Endothelial cell of umbilical vein (primary cell): ENCODE results near the gene LAP3. TPM values are rescaled to one million over a fixed set of nuclear protein-coding genes. Genes with fewer than 3 reads are reported as not detected.

Experiments
- Bru-seq: library from RNA; stranded (reverse); fragments of 400-500 nt; gene quantifications from one replicate; lab custom pipeline; 2021; lab: Mats Ljungman, UMichigan
- BruChase-seq, 2 experiments: library from RNA; stranded (reverse); fragments of 400-500 nt; gene quantifications; one replicate each; lab custom pipeline; 2021; lab: Mats Ljungman, UMichigan
- BruUV-seq: library from RNA; stranded (reverse); fragments of 400-500 nt; replicated peaks from 2 replicates; lab custom pipeline; 2021; lab: Mats Ljungman, UMichigan
- CTCF ChIA-PET: fragments of 300-600, 350-600 bp; sonication (Branson Sonifier 250); formaldehyde crosslinking; loops from one replicate; lab custom pipeline; 2021; ENCODE audit warnings: antibody characterized with exemption, inconsistent platforms; lab: Charles Lee
- POLR2A ChIA-PET: fragments of 300-600, 350-600 bp; sonication (Branson Sonifier 250); formaldehyde crosslinking; loops from one replicate; lab custom pipeline; 2021; ENCODE audit warnings: antibody characterized with exemption, inconsistent platforms; lab: Charles Lee
- DNase-seq: peaks from one replicate; pipeline ENCODE4 v3.0.0-alpha.2; 2011; ENCODE audit warnings: low read depth, low spot score
- FAIRE-seq: peaks from 2 replicates; lab custom pipeline; 2011; peaks lifted over from hg19 to GRCh38; lab: Jason Lieb, UNC
- H2AFZ ChIP-seq: 2 replicates; pipeline ENCODE4 v1.6.0; 2012; ENCODE audit warnings: low read depth, low read length, control low read depth, inconsistent platforms
- H3K27ac ChIP-seq: 2 replicates; pipeline ENCODE4 v1.5.1; 2011; ENCODE audit warnings: low read depth, mild to moderate bottlenecking, control low read depth, low read length, moderate library complexity; ENCODE audit not compliant: insufficient read depth
- H3K27me3 ChIP-seq, 2 experiments: 2 replicates each; pipeline versions ENCODE4 v1.6.0 to v1.6.1; 2011; ENCODE audit warnings: low read length in 2 of 2, mixed read lengths in 1 of 2; ENCODE audit not compliant: control insufficient read depth in 2 of 2, insufficient read depth in 2 of 2
- H3K36me3 ChIP-seq, 2 experiments: 2 replicates in 1 of 2; 3 replicates in 1 of 2; pipeline ENCODE4 v1.5.1; 2011; ENCODE audit warnings: low read length in 2 of 2, mild to moderate bottlenecking in 1 of 2, moderate library complexity in 1 of 2; ENCODE audit not compliant: control insufficient read depth in 2 of 2, insufficient read depth in 2 of 2; ENCODE audit errors: extremely low read depth in 1 of 2
- H3K4me1 ChIP-seq: 3 replicates; pipeline ENCODE4 v1.5.1; 2011; ENCODE audit warnings: mild to moderate bottlenecking, low read length; ENCODE audit not compliant: control insufficient read depth, insufficient read depth; ENCODE audit errors: extremely low read depth
- H3K4me2 ChIP-seq: 2 replicates; pipeline ENCODE4 v1.6.1; 2011; ENCODE audit warnings: low read length, control low read depth, mixed read lengths; ENCODE audit not compliant: insufficient read depth
- H3K4me3 ChIP-seq, 3 experiments: fragments of 200-600 bp in 1 of 3; sonication (generic), shearing (Covaris generic) in 1 of 3; replicated peaks in 1 of 3; 2 replicates each; pipeline ENCODE4 v1.5.1; 2011 to 2016; ENCODE audit warnings: control low read depth in 3 of 3, low read length in 3 of 3, mild to moderate bottlenecking in 2 of 3, inconsistent platforms in 1 of 3, low read depth in 1 of 3, moderate library complexity in 1 of 3; ENCODE audit not compliant: insufficient read depth in 1 of 3
- H3K79me2 ChIP-seq: 2 replicates; pipeline ENCODE4 v1.6.0; 2012; ENCODE audit warnings: low read length, inconsistent platforms; ENCODE audit not compliant: control insufficient read depth, insufficient read depth
- H3K9ac ChIP-seq: replicated peaks from 2 replicates; pipeline ENCODE3; 2011; ENCODE audit warnings: low read length, control low read depth; ENCODE audit not compliant: insufficient read depth; ENCODE audit errors: extremely low read depth
- H3K9me1 ChIP-seq: replicated peaks from 3 replicates; pipeline ENCODE4 v1.6.0; 2011; ENCODE audit warnings: mild to moderate bottlenecking, low read length; ENCODE audit not compliant: control insufficient read depth, insufficient read depth; ENCODE audit errors: extremely low read depth
- H3K9me3 ChIP-seq: replicated peaks from 2 replicates; pipeline ENCODE4 v1.5.1; 2012; ENCODE audit warnings: low read length, inconsistent platforms; ENCODE audit not compliant: control insufficient read depth, insufficient read depth
- H4K20me1 ChIP-seq: replicated peaks from 2 replicates; pipeline ENCODE3; 2011; ENCODE audit warnings: mild to moderate bottlenecking, low read length; ENCODE audit not compliant: control insufficient read depth, insufficient read depth; ENCODE audit errors: extremely low read depth
- CTCF ChIP-seq, 2 donors: IDR thresholded peaks; 1 replicate in 1 of 2; 2 replicates in 1 of 2; pipeline ENCODE4 v1.5.1; 2011; ENCODE audit warnings: low read length in 2 of 2, mild to moderate bottlenecking in 2 of 2, moderate library complexity in 2 of 2, control low read depth in 1 of 2, inconsistent platforms in 1 of 2, low read depth in 1 of 2; ENCODE audit not compliant: insufficient read depth in 1 of 2; ENCODE audit errors: extremely low read depth in 1 of 2
- EZH2 ChIP-seq: IDR thresholded peaks from 2 replicates; pipeline ENCODE4 v1.6.1; 2012; ENCODE audit warnings: borderline replicate concordance, low read depth, mild to moderate bottlenecking, moderate library complexity, low read length, inconsistent platforms; ENCODE audit not compliant: severe bottlenecking
- GATA2 ChIP-seq: IDR thresholded peaks from 2 replicates; pipeline ENCODE4 v1.7.0; 2011; ENCODE audit warnings: low read depth, mild to moderate bottlenecking, moderate library complexity, mixed read lengths, low read length; ENCODE audit not compliant: insufficient read length, insufficient read depth
- JUN ChIP-seq: IDR thresholded peaks from 2 replicates; pipeline ENCODE4 v1.6.1; 2011; ENCODE audit warnings: borderline replicate concordance, low read depth; ENCODE audit not compliant: insufficient read length, insufficient read depth
- MAX ChIP-seq: IDR thresholded peaks from 2 replicates; pipeline ENCODE4 v1.6.1; 2011; ENCODE audit not compliant: insufficient read depth, insufficient read length
- MYC ChIP-seq: IDR thresholded peaks from one replicate; pipeline ENCODE4 v1.6.1; 2011; ENCODE audit warnings: mild to moderate bottlenecking, low read depth, low read length
- POLR2A ChIP-seq: IDR thresholded peaks from 2 replicates; pipeline ENCODE4 v1.6.1; 2012; ENCODE audit warnings: low read depth, mild to moderate bottlenecking, control low read depth, low read length
- POLR2AphosphoS5 ChIP-seq: IDR thresholded peaks from 2 replicates; pipeline ENCODE4 v1.6.1; 2012; ENCODE audit warnings: low read depth, mild to moderate bottlenecking, control low read depth, low read length, moderate library complexity; ENCODE audit not compliant: insufficient read depth
- dilution Hi-C: fragments of 300-500 bp; cut with MboI; formaldehyde crosslinking; loops from one replicate; pipeline ENCODE4 v1.15.0; 2019; ENCODE audit warnings: low sequenced_read_pairs; ENCODE audit not compliant: extremely low pct_ligation_motif_present
- intact Hi-C: fragments of 100-400 bp; cut with micrococcal nuclease; formaldehyde crosslinking; loops from one replicate; pipeline ENCODE4 v1.10.0; 2022
- long read RNA-seq: library from polyadenylated mRNA; stranded (forward); transcript quantifications from one replicate; pipeline ENCODE4 v2.0.0, GENCODE V29; 2021
- polyA minus RNA-seq, 3 experiments: library from RNA; depleted of rRNA, polyadenylated mRNA; stranded (reverse); fragments of >200 nt; gene quantifications; 1 replicate in 1 of 3; 2 replicates in 2 of 3; pipeline ENCODE4 v1.2.3, GENCODE V29; 2011
- polyA plus RNA-seq, 4 experiments: library from polyadenylated mRNA; depleted of rRNA in 3 of 4; stranded (reverse) in 3 of 4; unstranded in 1 of 4; fragments of >200 nt; gene quantifications; 2 replicates each; pipeline versions ENCODE4 v1.2.1 to v1.2.3, GENCODE V29; 2011 to 2012; ENCODE audit warnings: missing spikeins in 1 of 4
- total RNA-seq: library from RNA; stranded (reverse); gene quantifications from 2 replicates; pipeline ENCODE4 v1.2.3, GENCODE V29; 2021

The LAP3 gene
- total RNA-seq: 73.7 and 94.8 TPM in 2 replicates
- polyA plus RNA-seq: 69.2 and 82.4 TPM in 2 replicates
- polyA plus RNA-seq (2011; cell fraction: cytosol; rRNA removed): 97.5 and 104 TPM in 2 replicates
- 75.1 and 82.0 TPM in 2 replicates for polyA plus RNA-seq (2011; cell fraction: nucleus; rRNA removed)
- polyA plus RNA-seq (2012): 63.2 and 82.8 TPM in 2 replicates
- 70.0 and 90.0 TPM in 2 replicates for polyA minus RNA-seq
- polyA minus RNA-seq (2011; cell fraction: cytosol; rRNA and poly(A)+ RNA removed): 13.0 TPM
- 41.0 and 42.3 TPM in 2 replicates for polyA minus RNA-seq (2011; cell fraction: nucleus; rRNA and poly(A)+ RNA removed)
- percentile 83 among the genes with signal in this experiment for Bru-seq, nascent RNA
- BruChase-seq, experiment 1, labeled RNA remaining after a 6-hour chase: percentile 76 among the genes with signal in this experiment
- percentile 63 among the genes with signal in this experiment for BruChase-seq, experiment 2, labeled RNA remaining after a 2-hour chase
- long read RNA-seq, transcript LAP3-201 (13 exons, 2,213 nt): major isoform, 293 of 318 reads
- long read RNA-seq, partial matches to known transcripts: 19 of 318 reads
- long read RNA-seq, other reads (novel, unspliced or antisense): 6 of 318 reads

GRCh38 chr4:17576932-17577664, at the start of gene LAP3:
LAP3 (plus strand) TSS chr4:17577198; CDS start chr4:17577466, 268 bp downstream.
- H3K4me1 ChIP-seq: peaks cover 36% of the 10 kb centered on the region
- no TSS peak for BruUV-seq
- peaks cover 0 to under 1% of the 10 kb centered on the region in 2 experiments for H3K36me3 ChIP-seq
- intact Hi-C loops: loop anchor here (1.0 kb wide), 6 partner anchors 28 to 532 kb away; partner anchors contain the start of genes DCAF16, LCORL, MED28 and NCAPG
- ChIA-PET POLR2A (interaction anchor here (0.6 kb wide), 1 partner anchor 28 kb away, joined by 4 read pairs; no protein-coding TSS in a partner anchor), CTCF (interaction anchor here (0.9 to 1.4 kb wide), 7 partner anchors 23 to 104 kb away, joined by 3 to 10 read pairs (median 3); partner anchors contain the start of gene MED28)
- peak within 1 kb of the TSS; percentile 83 for H3K9ac ChIP-seq
- H3K4me2 ChIP-seq: peak within 1 kb of the TSS; percentile 81
- TF ChIP-seq POLR2AphosphoS5 (peak; percentile 91), POLR2A (peak; percentile 94), MAX (peak; percentile 91), GATA2 (no peak), CTCF (IDR thresholded peaks at IDR 0.05; ENCODE audit: extremely low read depth in 1 of 2, insufficient read depth in 1 of 2, low read depth in 1 of 2, low read length in 2 of 2) (no peak), MYC (peak; percentile 44), JUN (peak; percentile 61), EZH2 (no peak)
- dilution Hi-C loops: no loop called here
- peak within 1 kb of the TSS; percentile 89 for H2AFZ ChIP-seq
- no peaks in the 10 kb centered on the region for H3K79me2 ChIP-seq
- no peaks in the 10 kb centered on the region for H4K20me1 ChIP-seq
- peak within 1 kb of the TSS; percentile 82 for H3K27ac ChIP-seq
- H3K9me3 ChIP-seq: no peaks in the 10 kb centered on the region
- peak within 1 kb of the TSS; percentile 61 to 96 (median 90) for H3K4me3 ChIP-seq
- DNase-seq: peak; percentile 97
- H3K9me1 ChIP-seq: no peaks in the 10 kb centered on the region
- no peaks in the 10 kb centered on the region for H3K27me3 ChIP-seq
- peak; percentile 90 for FAIRE-seq
